NCI-H2196 treated with DMSO at 0.1 percent for 48 hours (cell line): ENCODE results near the gene COLEC12.

Experiments
- DNase-seq: peaks from one replicate; lab custom pipeline; 2025; ENCODE audit not compliant: unreplicated experiment; lab: John Stamatoyannopoulos, UW

The COLEC12 gene

GRCh38 chr18:506801-507200 lies 6.3 kb upstream of the COLEC12 start:
- DNase-seq = no peak

- no peak for DNase-seq
These were observed 5.8 kb upstream of the COLEC12 start for GRCh38 chr18:506264-506663.

- DNase-seq = no peak
These were observed 5.1 kb upstream of the COLEC12 start for GRCh38 chr18:505483-506122.

GRCh38 chr18:501406-501714 lies 859 bp upstream of the COLEC12 start:
- no peak for DNase-seq

- DNase-seq = no peak
These were observed 497 bp downstream of the COLEC12 start for GRCh38 chr18:499776-500631.

- DNase-seq = no peak
These were observed 1.3 kb downstream of the COLEC12 start for GRCh38 chr18:498931-499775.

GRCh38 chr18:497688-498087 lies 2.8 kb downstream of the COLEC12 start:
- DNase-seq = no peak

GRCh38 chr18:495452-495851 lies 5.0 kb downstream of the COLEC12 start:
- no peak for DNase-seq

- DNase-seq = no peak
These were observed 5.5 kb downstream of the COLEC12 start for GRCh38 chr18:495017-495416.

- DNase-seq = no peak
These were observed 6.2 kb downstream of the COLEC12 start for GRCh38 chr18:493986-494983.

GRCh38 chr18:492451-492850 lies 8.1 kb downstream of the COLEC12 start:
- no peak for DNase-seq

- no peak for DNase-seq
These were observed 9.9 kb downstream of the COLEC12 start for GRCh38 chr18:490624-491023.

GRCh38 chr18:490024-490366 lies 10.5 kb downstream of the COLEC12 start:
- no peak for DNase-seq

GRCh38 chr18:489244-490023 lies 11.1 kb downstream of the COLEC12 start:
- DNase-seq = no peak

GRCh38 chr18:486929-487740 lies 13.4 kb downstream of the COLEC12 start:
- no peak for DNase-seq

- DNase-seq = no peak
These were observed 15.6 kb downstream of the COLEC12 start for GRCh38 chr18:484749-485464.

GRCh38 chr18:478681-479080 lies 21.8 kb downstream of the COLEC12 start:
- DNase-seq = no peak

GRCh38 chr18:477565-477964 lies 22.9 kb downstream of the COLEC12 start:
- no peak for DNase-seq
